NCI-H524 (cell line): ENCODE data around the gene PGF.
A peak's percentile ranks its signal among the peaks of the same experiment; 100 is the strongest.
"Not testable (repeated sequence)": the region's sequence is repeated elsewhere in the genome, so short reads cannot be mapped to it uniquely, and the experiment has no call there.

Source experiments
- DNase-seq, 2 experiments: peaks; one replicate each; lab custom pipeline; 2025; lab: John Stamatoyannopoulos, UW

PGF gene

GRCh38 chr14:74942181-74942580 lies 13.2 kb downstream of the PGF start:
- no peak for DNase-seq

GRCh38 chr14:74941676-74942097 lies 13.7 kb downstream of the PGF start:
- no peak for DNase-seq

- DNase-seq, result no peak
Observed at GRCh38 chr14:74940956-74941565, 14.3 kb downstream of the PGF start.

GRCh38 chr14:74938531-74939495 lies 16.6 kb downstream of the PGF start:
- peak; percentile 84 to 93 for DNase-seq

GRCh38 chr14:74937171-74937570 lies 18.2 kb downstream of the PGF start:
- DNase-seq, result no peak

GRCh38 chr14:74936731-74937130 lies 18.7 kb downstream of the PGF start:
- DNase-seq, result no peak

GRCh38 chr14:74936151-74936550 lies 19.2 kb downstream of the PGF start:
- DNase-seq, result no peak

GRCh38 chr14:74935360-74935680 lies 20.1 kb downstream of the PGF start:
- no peak for DNase-seq

- DNase-seq, result peak; percentile 61 to 75
Observed at GRCh38 chr14:74934476-74935359, 20.7 kb downstream of the PGF start.

GRCh38 chr14:74934041-74934440 lies 21.4 kb downstream of the PGF start:
- DNase-seq, result peak; percentile 33 to 78

- not testable (repeated sequence) for DNase-seq
Observed at GRCh38 chr14:74932936-74933335, 22.5 kb downstream of the PGF start.

- no peak for DNase-seq
Observed at GRCh38 chr14:74932401-74932901, 22.9 kb downstream of the PGF start.

GRCh38 chr14:74931744-74932143 lies 23.7 kb downstream of the PGF start:
- DNase-seq, result not testable (repeated sequence)

GRCh38 chr14:74929242-74929641 lies 26.2 kb downstream of the PGF start:
- DNase-seq, result no peak

GRCh38 chr14:74927225-74927624 lies 28.2 kb downstream of the PGF start:
- no peak for DNase-seq

- DNase-seq, result no peak
Observed at GRCh38 chr14:74924061-74924460, 31.3 kb downstream of the PGF start.

GRCh38 chr14:74922752-74923401 lies 32.5 kb downstream of the PGF start, which contains the start of gene RPS6KL1:
Gene RPS6KL1, minus strand, starts transcription at chr14:74923260. Its CDS starts 1,719 bp downstream, at chr14:74921541.
- DNase-seq, result peak; percentile 94 to 98

GRCh38 chr14:74921987-74922751 lies 33.2 kb downstream of the PGF start:
- DNase-seq, result no peak

- no peak for DNase-seq
Observed at GRCh38 chr14:74921053-74921620, 34.3 kb downstream of the PGF start.

- DNase-seq, result no peak
Observed at GRCh38 chr14:74920281-74920680, 35.1 kb downstream of the PGF start.
